Brain microvascular endothelial cell (primary cell): ENCODE measurements around the gene USP40.

Source experiments
- DNase-seq: peaks from one replicate; pipeline ENCODE4 v3.0.0-alpha.2; 2020
- H3K27ac ChIP-seq: fragments of 250-450 bp; sonication (Bioruptor Pico); 2 replicates; pipeline ENCODE4 v1.5.1; 2020; ENCODE audit warnings: mild to moderate bottlenecking, moderate library complexity
- H3K27me3 ChIP-seq: fragments of 250-450 bp; sonication (Bioruptor Pico); replicated peaks from 2 replicates; pipeline ENCODE4 v1.5.1; 2020; ENCODE audit warnings: mild to moderate bottlenecking
- H3K36me3 ChIP-seq: fragments of 250-450 bp; sonication (Bioruptor Pico); replicated peaks from 2 replicates; pipeline ENCODE4 v1.5.1; 2020; ENCODE audit warnings: mild to moderate bottlenecking
- H3K4me3 ChIP-seq: 2 replicates; pipeline ENCODE4 v1.5.1; 2011; ENCODE audit warnings: low read depth, mild to moderate bottlenecking, control low read depth, low read length, moderate library complexity
- CTCF ChIP-seq: IDR thresholded peaks from 2 replicates; pipeline ENCODE4 v1.5.1; 2011; ENCODE audit warnings: low read depth, mild to moderate bottlenecking, moderate library complexity, low read length, control low read depth, inconsistent platforms; ENCODE audit errors: missing control alignments
- in situ Hi-C: cut with HindIII; loops from 2 replicates; pipeline ENCODE4 v1.10.0; 2017; ENCODE audit warnings: low sequenced_read_pairs, low pct_ligation_motif_present

USP40 gene

GRCh38 chr2:233489666-233490065 lies 76.9 kb downstream of the USP40 start:
- Histone ChIP-seq H3K27ac (peak overlapping the region; percentile 95), H3K4me3 (no peak overlapping the region), H3K27me3 (no peaks in the 10 kb centered on the region), H3K36me3 (peaks cover 5% of the 10 kb centered on the region)
- TF ChIP-seq CTCF = no peak
- in situ Hi-C loops = no loop called here
- DNase-seq = peak; percentile 65

- Histone ChIP-seq H3K36me3 (peaks cover 5% of the 10 kb centered on the region), H3K27ac (peak overlapping the region; percentile 95), H3K4me3 (no peak overlapping the region), H3K27me3 (no peaks in the 10 kb centered on the region)
- no peak for TF ChIP-seq CTCF
- DNase-seq = no peak
- in situ Hi-C loops = no loop called here
Observed at GRCh38 chr2:233489143-233489542, 77.4 kb downstream of the USP40 start.

- Histone ChIP-seq H3K27me3 (no peaks in the 10 kb centered on the region), H3K27ac (peak overlapping the region; percentile 95), H3K36me3 (peaks cover 9% of the 10 kb centered on the region), H3K4me3 (no peak overlapping the region)
- in situ Hi-C loops = no loop called here
- no peak for TF ChIP-seq CTCF
- DNase-seq = no peak
Observed at GRCh38 chr2:233487748-233488345, 78.7 kb downstream of the USP40 start.

GRCh38 chr2:233486778-233487552 lies 79.6 kb downstream of the USP40 start:
- TF ChIP-seq CTCF = no peak
- in situ Hi-C loops = no loop called here
- peak; percentile 69 for DNase-seq
- Histone ChIP-seq H3K27ac (peak overlapping the region; percentile 95), H3K4me3 (no peak overlapping the region), H3K27me3 (no peaks in the 10 kb centered on the region), H3K36me3 (peaks cover 6% of the 10 kb centered on the region)

- Histone ChIP-seq H3K36me3 (peaks cover 6% of the 10 kb centered on the region), H3K27me3 (no peaks in the 10 kb centered on the region), H3K27ac (peak overlapping the region; percentile 95), H3K4me3 (no peak overlapping the region)
- TF ChIP-seq CTCF = no peak
- no peak for DNase-seq
- in situ Hi-C loops = no loop called here
Observed at GRCh38 chr2:233486357-233486756, 80.2 kb downstream of the USP40 start.
